Measurements from ENCODE around the gene GAS7. TPM values are rescaled to one million over a fixed set of nuclear protein-coding genes. Genes with fewer than 3 reads are reported as not detected.
A peak's percentile ranks its signal among the peaks of the same experiment; 100 is the strongest.

Gene GAS7
- total and polyA plus RNA-seq, 4 donors: 9.0 to 112 (median 46.1) TPM

DNA sequence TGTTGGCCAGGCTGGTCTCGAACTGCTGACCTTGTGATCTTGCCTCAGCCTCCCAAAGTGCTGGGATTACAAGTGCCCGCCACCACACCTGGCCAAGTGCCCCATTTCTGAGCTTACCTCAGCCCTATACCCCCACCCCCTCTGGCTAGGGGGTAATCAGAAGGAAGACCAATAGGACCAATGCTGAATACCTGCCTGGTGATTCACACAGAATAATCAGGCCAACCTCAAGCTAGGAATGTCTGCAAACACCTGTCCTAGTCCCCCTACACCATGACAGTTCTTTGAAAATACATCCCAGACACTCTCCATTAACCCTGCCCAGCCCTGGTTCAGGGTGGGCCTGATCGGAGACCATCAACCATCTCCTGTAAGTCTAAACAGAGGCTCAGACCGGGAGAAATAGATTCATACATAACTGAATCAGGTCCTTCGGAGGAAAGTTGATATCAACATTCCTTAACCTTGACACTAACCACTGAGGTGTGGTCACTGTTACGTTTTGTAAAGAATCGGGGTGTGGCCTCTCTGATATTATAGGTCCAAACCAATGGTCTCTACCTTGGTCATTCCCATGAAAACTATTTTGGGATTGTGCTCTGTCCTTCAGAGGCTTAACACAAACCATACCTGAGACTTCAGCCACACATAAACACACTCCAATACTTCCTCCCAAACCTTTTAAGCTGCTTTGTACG is 130.8 kb downstream of the GAS7 start:
- Histone ChIP-seq H3K9me3 (ENCODE audit: control insufficient read depth in 4 of 4, insufficient read depth in 3 of 4, low read length in 3 of 4) (peaks cover 0 to 9% (median 4%) of the 10 kb centered on the region in 4 donors), H3K36me3 (ENCODE audit: control insufficient read depth in 4 of 4, insufficient read depth in 4 of 4, low read length in 4 of 4) (no peaks in the 10 kb centered on the region), H3K27ac (ENCODE audit: low read depth in 1 of 2, low read length in 1 of 2) (no peak overlapping the region), H3K9ac (ENCODE audit: insufficient read depth in 1 of 2, low read length in 2 of 2) (no peak overlapping the region), H3K4me1 (ENCODE audit: control insufficient read depth in 5 of 5, insufficient read depth in 5 of 5, low read length in 5 of 5) (peaks cover 0 to 26% (median 18%) of the 10 kb centered on the region in 5 donors), H3K27me3 (ENCODE audit: control insufficient read depth in 3 of 3, insufficient read depth in 3 of 3, low read length in 2 of 3) (no peaks in the 10 kb centered on the region), H3K4me3 (no peak overlapping the region)
- 86 to 91% methylated on average over 8 of the region's 8 CpGs for WGBS, 2 donors
- TF ChIP-seq, protein P1, sequence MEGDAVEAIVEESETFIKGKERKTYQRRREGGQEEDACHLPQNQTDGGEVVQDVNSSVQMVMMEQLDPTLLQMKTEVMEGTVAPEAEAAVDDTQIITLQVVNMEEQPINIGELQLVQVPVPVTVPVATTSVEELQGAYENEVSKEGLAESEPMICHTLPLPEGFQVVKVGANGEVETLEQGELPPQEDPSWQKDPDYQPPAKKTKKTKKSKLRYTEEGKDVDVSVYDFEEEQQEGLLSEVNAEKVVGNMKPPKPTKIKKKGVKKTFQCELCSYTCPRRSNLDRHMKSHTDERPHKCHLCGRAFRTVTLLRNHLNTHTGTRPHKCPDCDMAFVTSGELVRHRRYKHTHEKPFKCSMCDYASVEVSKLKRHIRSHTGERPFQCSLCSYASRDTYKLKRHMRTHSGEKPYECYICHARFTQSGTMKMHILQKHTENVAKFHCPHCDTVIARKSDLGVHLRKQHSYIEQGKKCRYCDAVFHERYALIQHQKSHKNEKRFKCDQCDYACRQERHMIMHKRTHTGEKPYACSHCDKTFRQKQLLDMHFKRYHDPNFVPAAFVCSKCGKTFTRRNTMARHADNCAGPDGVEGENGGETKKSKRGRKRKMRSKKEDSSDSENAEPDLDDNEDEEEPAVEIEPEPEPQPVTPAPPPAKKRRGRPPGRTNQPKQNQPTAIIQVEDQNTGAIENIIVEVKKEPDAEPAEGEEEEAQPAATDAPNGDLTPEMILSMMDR (IDR thresholded peaks at IDR 0.05; ENCODE audit: control extremely low read depth, extremely low read depth): no peak
- DNase-seq (no peak), ATAC-seq (ENCODE audit: insufficient read depth, low FRiP score) (no peak)

DNA sequence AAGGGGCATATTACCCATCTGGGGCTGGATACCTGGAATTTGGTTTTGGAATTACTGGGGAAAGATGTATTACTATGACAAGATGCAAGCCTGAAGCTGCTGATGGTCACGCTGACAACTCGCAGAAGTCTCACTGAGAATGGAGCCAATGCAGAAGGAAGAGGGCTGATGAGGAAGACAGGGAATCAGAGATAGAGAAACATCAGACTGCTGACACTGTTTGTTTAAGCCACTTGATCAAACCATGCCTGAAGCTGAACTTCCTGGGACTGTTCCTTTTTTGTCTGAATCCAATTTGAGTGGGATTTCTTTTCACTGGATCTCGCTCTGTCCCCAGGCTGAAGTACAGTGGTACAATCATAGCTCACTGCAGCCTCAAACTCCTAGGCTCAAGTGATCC is 133.9 kb downstream of the GAS7 start:
- 89 to 97% methylated on average over 3 of the region's 3 CpGs for WGBS, 2 donors
- ATAC-seq (ENCODE audit: insufficient read depth, low FRiP score) (no peak), DNase-seq (no peak)
- TF ChIP-seq, protein P1 (IDR thresholded peaks at IDR 0.05; ENCODE audit: control extremely low read depth, extremely low read depth): no peak
- H3K4me3 ChIP-seq: no peak overlapping the region
- no peak overlapping the region for H3K9ac ChIP-seq (ENCODE audit: insufficient read depth in 1 of 2, low read length in 2 of 2)
- H3K27me3 ChIP-seq (ENCODE audit: control insufficient read depth in 3 of 3, insufficient read depth in 3 of 3, low read length in 2 of 3): no peaks in the 10 kb centered on the region
- no peaks in the 10 kb centered on the region for H3K36me3 ChIP-seq (ENCODE audit: control insufficient read depth in 4 of 4, insufficient read depth in 4 of 4, low read length in 4 of 4)
- H3K27ac ChIP-seq (ENCODE audit: low read depth in 1 of 2, low read length in 1 of 2): peak overlapping the region in 1 of 2 donors; percentile 20
- H3K9me3 ChIP-seq (ENCODE audit: control insufficient read depth in 4 of 4, insufficient read depth in 3 of 4, low read length in 3 of 4): peaks cover 0 to 9% (median 4%) of the 10 kb centered on the region in 4 donors
- peaks cover 0 to 53% (median 39%) of the 10 kb centered on the region in 5 donors for H3K4me1 ChIP-seq (ENCODE audit: control insufficient read depth in 5 of 5, insufficient read depth in 5 of 5, low read length in 5 of 5)

DNA sequence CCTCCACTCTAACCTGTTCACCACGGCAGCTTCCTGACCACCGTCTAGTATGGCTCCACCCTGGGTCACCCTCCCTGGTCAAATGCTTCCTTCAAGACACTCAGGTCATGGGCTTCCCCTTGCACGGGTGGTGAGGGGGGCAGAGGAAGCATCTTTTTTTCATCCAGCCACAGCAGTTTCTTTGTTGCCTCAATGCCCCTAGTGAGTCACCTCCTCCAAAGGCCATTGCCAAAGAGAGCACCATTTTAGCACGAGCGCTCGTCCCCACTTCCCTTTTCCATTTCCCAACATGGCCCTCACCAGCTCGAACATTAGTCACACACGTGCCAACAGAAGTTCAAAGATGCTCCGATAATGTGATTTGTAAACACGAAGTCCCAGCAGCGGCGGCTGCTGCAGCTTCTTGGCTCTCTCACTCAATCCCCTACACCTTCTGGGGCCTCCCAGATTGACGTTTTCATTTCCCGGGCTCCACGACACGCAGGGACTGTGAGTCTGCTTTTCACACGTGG is 134.6 kb downstream of the GAS7 start:
- Histone ChIP-seq H3K36me3 (ENCODE audit: control insufficient read depth in 4 of 4, insufficient read depth in 4 of 4, low read length in 4 of 4) (no peaks in the 10 kb centered on the region), H3K4me1 (ENCODE audit: control insufficient read depth in 5 of 5, insufficient read depth in 5 of 5, low read length in 5 of 5) (peaks cover 0 to 53% (median 36%) of the 10 kb centered on the region in 5 donors), H3K27ac (ENCODE audit: low read depth in 1 of 2, low read length in 1 of 2) (peak overlapping the region in 1 of 2 donors; percentile 20), H3K9ac (ENCODE audit: insufficient read depth in 1 of 2, low read length in 2 of 2) (no peak overlapping the region), H3K4me3 (no peak overlapping the region), H3K9me3 (ENCODE audit: control insufficient read depth in 4 of 4, insufficient read depth in 3 of 4, low read length in 3 of 4) (peaks cover 0 to 12% (median 4%) of the 10 kb centered on the region in 4 donors), H3K27me3 (ENCODE audit: control insufficient read depth in 3 of 3, insufficient read depth in 3 of 3, low read length in 2 of 3) (no peaks in the 10 kb centered on the region)
- TF ChIP-seq, protein P1 (IDR thresholded peaks at IDR 0.05; ENCODE audit: control extremely low read depth, extremely low read depth): no peak
- WGBS, 2 donors: 27 to 30% methylated on average over 17 of the region's 17 CpGs
- peak; percentile 74 to 84 (median 82) for DNase-seq
- peak; percentile 41 for ATAC-seq (ENCODE audit: insufficient read depth, low FRiP score)
